ENCODE data around the gene CCL23.
"Not testable (repeated sequence)": the region's sequence is repeated elsewhere in the genome, so short reads cannot be mapped to it uniquely, and the experiment has no call there.

The CCL23 gene

GRCh38 chr17:36004594-36005108 is 13.1 kb downstream of the CCL23 start:
- H3K4me3 ChIP-seq (ENCODE audit: low read depth, low read length) = no peak overlapping the region

- no peak overlapping the region for H3K4me3 ChIP-seq (ENCODE audit: low read depth, low read length)
These were observed 15.1 kb downstream of the CCL23 start for GRCh38 chr17:36002631-36003030.

- H3K4me3 ChIP-seq (ENCODE audit: low read depth, low read length) = no peak overlapping the region
These were observed 15.7 kb downstream of the CCL23 start for GRCh38 chr17:36001862-36002603.

- no peak within 1 kb of the TSS for H3K4me3 ChIP-seq (ENCODE audit: low read depth, low read length)
These were observed 16.5 kb downstream of the CCL23 start, which contains the start of gene CCL15 for GRCh38 chr17:36001110-36001771. Gene CCL15 (minus strand): TSS chr17:36001553. CDS start chr17:36001492, 61 bp downstream.

GRCh38 chr17:36000732-36001109 is 17.1 kb downstream of the CCL23 start:
- no peak overlapping the region for H3K4me3 ChIP-seq (ENCODE audit: low read depth, low read length)

- H3K4me3 ChIP-seq (ENCODE audit: low read depth, low read length) = no peak overlapping the region
These were observed 19.0 kb downstream of the CCL23 start for GRCh38 chr17:35998756-35999155.

GRCh38 chr17:35998018-35998545 is 19.7 kb downstream of the CCL23 start:
- H3K4me3 ChIP-seq (ENCODE audit: low read depth, low read length) = no peak overlapping the region

- not testable (repeated sequence) for H3K4me3 ChIP-seq (ENCODE audit: low read depth, low read length)
These were observed 22.4 kb downstream of the CCL23 start for GRCh38 chr17:35995346-35995745.

GRCh38 chr17:35991075-35991474 is 26.7 kb downstream of the CCL23 start:
- H3K4me3 ChIP-seq (ENCODE audit: low read depth, low read length) = no peak overlapping the region

GRCh38 chr17:35988164-35988563 is 29.6 kb downstream of the CCL23 start:
- H3K4me3 ChIP-seq (ENCODE audit: low read depth, low read length) = no peak overlapping the region

- no peak within 1 kb of the TSS for H3K4me3 ChIP-seq (ENCODE audit: low read depth, low read length)
These were observed 31.1 kb downstream of the CCL23 start, which contains the start of gene CCL14 for GRCh38 chr17:35986643-35987042. Gene CCL14 (minus strand): TSS chr17:35986729. CDS start chr17:35986649, 80 bp downstream.

GRCh38 chr17:35984140-35984539 is 33.6 kb downstream of the CCL23 start:
- H3K4me3 ChIP-seq (ENCODE audit: low read depth, low read length) = no peak overlapping the region

GRCh38 chr17:35982409-35983191 is 35.2 kb downstream of the CCL23 start:
- no peak overlapping the region for H3K4me3 ChIP-seq (ENCODE audit: low read depth, low read length)

GRCh38 chr17:35981908-35982330 is 35.9 kb downstream of the CCL23 start:
- no peak overlapping the region for H3K4me3 ChIP-seq (ENCODE audit: low read depth, low read length)

GRCh38 chr17:35981246-35981645 is 36.5 kb downstream of the CCL23 start, which contains the start of gene CCL16:
Gene CCL16 (minus strand): TSS chr17:35981497. CDS start chr17:35981420, 77 bp downstream.
- H3K4me3 ChIP-seq (ENCODE audit: low read depth, low read length) = no peak within 1 kb of the TSS

- H3K4me3 ChIP-seq (ENCODE audit: low read depth, low read length) = no peak overlapping the region
These were observed 39.4 kb downstream of the CCL23 start for GRCh38 chr17:35978346-35978745.

GRCh38 chr17:35977509-35977908 is 40.3 kb downstream of the CCL23 start:
- no peak overlapping the region for H3K4me3 ChIP-seq (ENCODE audit: low read depth, low read length)

- no peak overlapping the region for H3K4me3 ChIP-seq (ENCODE audit: low read depth, low read length)
These were observed 44.2 kb downstream of the CCL23 start for GRCh38 chr17:35973333-35974260.

- H3K4me3 ChIP-seq (ENCODE audit: low read depth, low read length) = no peak overlapping the region
These were observed 44.8 kb downstream of the CCL23 start for GRCh38 chr17:35972945-35973332.

GRCh38 chr17:35972535-35972934 is 45.2 kb downstream of the CCL23 start:
- no peak overlapping the region for H3K4me3 ChIP-seq (ENCODE audit: low read depth, low read length)

Data from iPS-11a (cell line).